Fibroblast of villous mesenchyme (primary cell): ENCODE data around the gene BICDL1. TPM values are rescaled to one million over a fixed set of nuclear protein-coding genes. Genes with fewer than 3 reads are reported as not detected.
A peak's percentile ranks its signal among the peaks of the same experiment; 100 is the strongest.

Source experiments
- DNase-seq: peaks from one replicate; pipeline ENCODE4 v3.0.0-alpha.2; 2010; ENCODE audit warnings: low read depth
- H3K4me3 ChIP-seq: 2 replicates; pipeline ENCODE4 v1.5.1; 2011; ENCODE audit warnings: low read depth, mild to moderate bottlenecking, low read length
- CTCF ChIP-seq: IDR thresholded peaks from 2 replicates; pipeline ENCODE4 v1.5.1; 2012; ENCODE audit warnings: low read depth, mild to moderate bottlenecking, low read length; ENCODE audit not compliant: insufficient read depth
- total RNA-seq: library from RNA; depleted of rRNA; stranded (reverse); fragments of >200 nt; gene quantifications from 2 replicates; pipeline ENCODE4 v1.2.3, GENCODE V29; 2012

Gene BICDL1
- total RNA-seq, 1 donor: 1.7 TPM

GRCh38 chr12:120098756-120099470 is 109.9 kb downstream of the BICDL1 start:
- no peak for TF ChIP-seq CTCF
- DNase-seq: no peak
- no peak overlapping the region for H3K4me3 ChIP-seq

GRCh38 chr12:120099738-120100137 is 110.7 kb downstream of the BICDL1 start:
- DNase-seq: no peak
- TF ChIP-seq CTCF: no peak
- H3K4me3 ChIP-seq: no peak overlapping the region

GRCh38 chr12:120100630-120101029 is 111.6 kb downstream of the BICDL1 start:
- no peak for TF ChIP-seq CTCF
- no peak overlapping the region for H3K4me3 ChIP-seq

GRCh38 chr12:120101182-120101581 is 112.1 kb downstream of the BICDL1 start:
- peak; percentile 30 for DNase-seq
- H3K4me3 ChIP-seq: no peak overlapping the region
- TF ChIP-seq CTCF: no peak

More at GRCh38 chr12:120100630-120101029, 111.6 kb downstream of the BICDL1 start:
- peak; percentile 33 for DNase-seq

- H3K4me3 ChIP-seq: no peak overlapping the region
- no peak for TF ChIP-seq CTCF
- DNase-seq: no peak
These were observed 112.6 kb downstream of the BICDL1 start for GRCh38 chr12:120101617-120102016.

- TF ChIP-seq CTCF: no peak
- DNase-seq: no peak
- H3K4me3 ChIP-seq: no peak overlapping the region
These were observed 113.4 kb downstream of the BICDL1 start for GRCh38 chr12:120102189-120103043.

- H3K4me3 ChIP-seq: no peak overlapping the region
- TF ChIP-seq CTCF: no peak
- no peak for DNase-seq
These were observed 114.0 kb downstream of the BICDL1 start for GRCh38 chr12:120103044-120103338.
